DND-41 (cell line): Measurements from ENCODE around the gene CCL20.

ENCODE experiments used
- CTCF ChIP-seq: IDR thresholded peaks from 2 replicates; pipeline ENCODE4 v1.5.1; 2012; ENCODE audit warnings: borderline replicate concordance, low read length, moderate library complexity, mild to moderate bottlenecking; ENCODE audit not compliant: poor library complexity, severe bottlenecking; ENCODE audit errors: extremely low read depth
- EZH2 ChIP-seq: IDR thresholded peaks from 3 replicates; pipeline ENCODE4 v1.6.1; 2012; ENCODE audit warnings: borderline replicate concordance, low read depth, mild to moderate bottlenecking, moderate library complexity, low read length, inconsistent platforms; ENCODE audit not compliant: severe bottlenecking

GRCh38 chr2:227799202-227799601 is 14.4 kb upstream of the CCL20 start:
- no peak for TF ChIP-seq CTCF
- TF ChIP-seq EZH2, result no peak
